Smooth muscle cell (in vitro differentiated cells): ENCODE results near the gene SPAG16. TPM values are rescaled to one million over a fixed set of nuclear protein-coding genes. Genes with fewer than 3 reads are reported as not detected.

Experiments used
- DNase-seq: peaks from one replicate; lab custom pipeline; 2025; ENCODE audit not compliant: unreplicated experiment; lab: John Stamatoyannopoulos, UW
- H2AFZ ChIP-seq: fragments of 200-600 bp; sonication (generic); 2 replicates; pipeline ENCODE4 v1.6.0; 2016; ENCODE audit warnings: antibody characterized with exemption, low read depth, mild to moderate bottlenecking
- H3F3A ChIP-seq: fragments of 200-600 bp; sonication (generic); 2 replicates; pipeline ENCODE4 v1.6.0; 2017; ENCODE audit warnings: antibody characterized with exemption, low read depth
- H3K27ac ChIP-seq: fragments of 200-600 bp; sonication (generic); 2 replicates; pipeline ENCODE4 v1.5.1; 2016; ENCODE audit warnings: low read depth, mild to moderate bottlenecking
- H3K27me3 ChIP-seq: fragments of 200-600 bp; sonication (generic); 2 replicates; pipeline ENCODE4 v1.6.1; 2016; ENCODE audit warnings: low read depth, mild to moderate bottlenecking
- H3K36me3 ChIP-seq: fragments of 200-600 bp; sonication (generic); 2 replicates; pipeline ENCODE4 v1.5.1; 2016; ENCODE audit warnings: low read depth
- H3K4me1 ChIP-seq: fragments of 200-600 bp; sonication (generic); 2 replicates; pipeline ENCODE4 v1.5.1; 2016; ENCODE audit warnings: low read depth
- H3K4me2 ChIP-seq: fragments of 200-600 bp; sonication (generic); 2 replicates; pipeline ENCODE4 v1.6.0; 2016; ENCODE audit warnings: mild to moderate bottlenecking
- H3K4me3 ChIP-seq: fragments of 200-600 bp; sonication (generic); 2 replicates; pipeline ENCODE4 v1.5.1; 2016; ENCODE audit warnings: mild to moderate bottlenecking
- H3K79me2 ChIP-seq: fragments of 200-600 bp; sonication (generic); 2 replicates; pipeline ENCODE4 v1.6.0; 2016; ENCODE audit warnings: low read depth, mild to moderate bottlenecking
- H3K9ac ChIP-seq: fragments of 200-600 bp; sonication (generic); 2 replicates; pipeline ENCODE4 v1.6.0; 2016; ENCODE audit warnings: low read depth
- H3K9me3 ChIP-seq: fragments of 200-600 bp; sonication (generic); replicated peaks from 2 replicates; pipeline ENCODE4 v1.5.1; 2016; ENCODE audit warnings: low read depth
- H4K20me1 ChIP-seq: fragments of 200-600 bp; sonication (generic); 2 replicates; pipeline ENCODE4 v1.6.0; 2016; ENCODE audit warnings: low read depth
- CTCF ChIP-seq: fragments of 200-600 bp; sonication (generic); IDR thresholded peaks from 2 replicates; pipeline ENCODE4 v1.5.1; 2017; ENCODE audit warnings: borderline replicate concordance, mild to moderate bottlenecking, antibody characterized with exemption; ENCODE audit not compliant: insufficient read depth, poor library complexity, severe bottlenecking
- WGBS: methylation state at CpG from one replicate; pipeline ENCODE4 v1.1.7; 2016; ENCODE audit warnings: low lambda C conversion rate; 5-methylcytosine and 5-hydroxymethylcytosine counted together
- polyA plus RNA-seq: library from polyadenylated mRNA; unstranded; fragments of >200 nt; fragmentation: Nextera tagmentation; extraction: Ambion mirVana; gene quantifications from 2 replicates; pipeline ENCODE4 v1.2.1, GENCODE V29; 2016
- total RNA-seq: library from RNA; depleted of rRNA; stranded (reverse); fragments of >200 nt; gene quantifications from 2 replicates; pipeline ENCODE4 v1.2.3, GENCODE V29; 2014

Gene SPAG16
- total and polyA plus RNA-seq, 2 experiments from 2014 or later, result 32.1 to 40.6 TPM

- no peak overlapping the region for H3K4me2 ChIP-seq
- no peak overlapping the region for H3K27ac ChIP-seq
- H3K4me1 ChIP-seq, result no peaks in the 10 kb centered on the region
- H3F3A ChIP-seq, result no peaks in the 10 kb centered on the region
- no peaks in the 10 kb centered on the region for H4K20me1 ChIP-seq
- no peak overlapping the region for H2AFZ ChIP-seq
- TF ChIP-seq CTCF, result no peak
- DNase-seq, result no peak
- no peak overlapping the region for H3K4me3 ChIP-seq
- no peak overlapping the region for H3K9ac ChIP-seq
- no peaks in the 10 kb centered on the region for H3K79me2 ChIP-seq
- H3K27me3 ChIP-seq, result no peaks in the 10 kb centered on the region
- no peaks in the 10 kb centered on the region for H3K36me3 ChIP-seq
- no peaks in the 10 kb centered on the region for H3K9me3 ChIP-seq
Measured at GRCh38 chr2:214320211-214320610, 1035.9 kb downstream of the SPAG16 start.

GRCh38 chr2:214322662-214323061 lies 1038.4 kb downstream of the SPAG16 start:
- WGBS, result 80% methylated on average over 3 of the region's 3 CpGs
- TF ChIP-seq CTCF, result no peak

GRCh38 chr2:214325404-214325803 lies 1041.1 kb downstream of the SPAG16 start:
- H3K36me3 ChIP-seq, result no peaks in the 10 kb centered on the region
- H3K27ac ChIP-seq, result no peak overlapping the region
- no peaks in the 10 kb centered on the region for H3K9me3 ChIP-seq
- no peaks in the 10 kb centered on the region for H3F3A ChIP-seq
- H3K4me3 ChIP-seq, result no peak overlapping the region
- no peaks in the 10 kb centered on the region for H3K27me3 ChIP-seq
- 91% methylated on average over 1 of the region's 1 CpG for WGBS
- no peaks in the 10 kb centered on the region for H4K20me1 ChIP-seq
- no peaks in the 10 kb centered on the region for H3K79me2 ChIP-seq
- no peak overlapping the region for H3K9ac ChIP-seq
- no peaks in the 10 kb centered on the region for H3K4me1 ChIP-seq
- no peak overlapping the region for H2AFZ ChIP-seq
- TF ChIP-seq CTCF, result no peak
- no peak overlapping the region for H3K4me2 ChIP-seq
- DNase-seq, result no peak

More at GRCh38 chr2:214322662-214323061, 1038.4 kb downstream of the SPAG16 start:
- H3K27ac ChIP-seq, result no peak overlapping the region
- H4K20me1 ChIP-seq, result no peaks in the 10 kb centered on the region
- H3F3A ChIP-seq, result no peaks in the 10 kb centered on the region
- H3K4me2 ChIP-seq, result no peak overlapping the region
- DNase-seq, result no peak
- H3K9ac ChIP-seq, result no peak overlapping the region
- no peaks in the 10 kb centered on the region for H3K9me3 ChIP-seq
- H3K36me3 ChIP-seq, result no peaks in the 10 kb centered on the region
- H3K27me3 ChIP-seq, result no peaks in the 10 kb centered on the region
- no peak overlapping the region for H2AFZ ChIP-seq
- H3K4me3 ChIP-seq, result no peak overlapping the region
- H3K79me2 ChIP-seq, result no peaks in the 10 kb centered on the region
- H3K4me1 ChIP-seq, result no peaks in the 10 kb centered on the region

GRCh38 chr2:214328941-214329340 lies 1044.7 kb downstream of the SPAG16 start:
- Histone ChIP-seq H3F3A (no peaks in the 10 kb centered on the region), H3K79me2 (no peaks in the 10 kb centered on the region), H3K27ac (no peak overlapping the region), H3K36me3 (no peaks in the 10 kb centered on the region), H4K20me1 (no peaks in the 10 kb centered on the region), H3K4me1 (no peaks in the 10 kb centered on the region), H3K4me2 (no peak overlapping the region), H3K9me3 (no peaks in the 10 kb centered on the region), H3K4me3 (no peak overlapping the region), H3K27me3 (no peaks in the 10 kb centered on the region), H2AFZ (no peak overlapping the region), H3K9ac (no peak overlapping the region)
- 70% methylated on average over 3 of the region's 3 CpGs for WGBS
- DNase-seq, result no peak
- no peak for TF ChIP-seq CTCF
